CD1c-positive myeloid dendritic cell (primary cell): ENCODE measurements around the gene SFMBT1.
"Not testable (repeated sequence)": the region's sequence is repeated elsewhere in the genome, so short reads cannot be mapped to it uniquely, and the experiment has no call there.

ENCODE experiments used
- DNase-seq: peaks from one replicate; pipeline ENCODE4 v3.0.0-alpha.2; 2016; ENCODE audit errors: extremely low spot score

SFMBT1 gene

DNA sequence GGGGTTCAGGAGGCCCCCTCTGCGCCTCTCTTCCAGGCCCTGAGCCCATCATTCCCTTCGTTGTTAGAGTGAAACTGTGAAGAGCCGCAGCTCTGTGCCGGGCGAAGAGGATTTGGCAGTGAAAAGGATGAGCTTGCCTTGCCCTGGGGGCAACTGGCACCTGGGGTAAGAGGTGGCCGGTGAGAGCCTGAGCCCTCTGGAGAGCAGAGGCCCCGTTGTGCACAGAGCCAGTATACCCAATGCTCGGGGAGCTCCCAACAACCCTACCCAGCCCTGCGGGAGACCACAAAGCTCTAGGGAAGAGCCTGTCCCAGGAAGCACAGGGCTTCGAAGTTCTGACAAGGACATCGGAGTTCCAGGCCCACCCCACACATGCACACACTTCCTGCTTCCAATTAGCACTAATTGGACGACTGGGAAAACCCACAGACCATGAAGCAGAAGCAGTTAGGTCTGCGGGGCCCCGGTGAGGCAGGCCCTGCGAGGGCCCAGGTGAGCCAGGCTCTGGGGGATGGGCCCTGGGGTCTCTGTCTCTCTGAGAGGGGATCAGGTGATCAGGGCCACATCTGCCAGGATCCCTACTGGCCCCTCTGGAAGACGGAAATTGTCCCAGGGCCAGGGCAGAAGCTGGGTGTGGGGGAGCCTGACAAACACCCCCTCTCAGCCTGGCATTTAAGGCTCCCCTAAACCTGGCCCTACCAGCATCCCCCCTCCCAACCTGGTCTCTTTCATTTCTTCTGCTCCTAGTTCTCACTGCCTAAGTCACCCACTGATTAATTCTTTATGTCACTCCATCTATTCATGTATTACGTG lies 27.9 kb upstream of the SFMBT1 start:
- no peak for DNase-seq

DNA sequence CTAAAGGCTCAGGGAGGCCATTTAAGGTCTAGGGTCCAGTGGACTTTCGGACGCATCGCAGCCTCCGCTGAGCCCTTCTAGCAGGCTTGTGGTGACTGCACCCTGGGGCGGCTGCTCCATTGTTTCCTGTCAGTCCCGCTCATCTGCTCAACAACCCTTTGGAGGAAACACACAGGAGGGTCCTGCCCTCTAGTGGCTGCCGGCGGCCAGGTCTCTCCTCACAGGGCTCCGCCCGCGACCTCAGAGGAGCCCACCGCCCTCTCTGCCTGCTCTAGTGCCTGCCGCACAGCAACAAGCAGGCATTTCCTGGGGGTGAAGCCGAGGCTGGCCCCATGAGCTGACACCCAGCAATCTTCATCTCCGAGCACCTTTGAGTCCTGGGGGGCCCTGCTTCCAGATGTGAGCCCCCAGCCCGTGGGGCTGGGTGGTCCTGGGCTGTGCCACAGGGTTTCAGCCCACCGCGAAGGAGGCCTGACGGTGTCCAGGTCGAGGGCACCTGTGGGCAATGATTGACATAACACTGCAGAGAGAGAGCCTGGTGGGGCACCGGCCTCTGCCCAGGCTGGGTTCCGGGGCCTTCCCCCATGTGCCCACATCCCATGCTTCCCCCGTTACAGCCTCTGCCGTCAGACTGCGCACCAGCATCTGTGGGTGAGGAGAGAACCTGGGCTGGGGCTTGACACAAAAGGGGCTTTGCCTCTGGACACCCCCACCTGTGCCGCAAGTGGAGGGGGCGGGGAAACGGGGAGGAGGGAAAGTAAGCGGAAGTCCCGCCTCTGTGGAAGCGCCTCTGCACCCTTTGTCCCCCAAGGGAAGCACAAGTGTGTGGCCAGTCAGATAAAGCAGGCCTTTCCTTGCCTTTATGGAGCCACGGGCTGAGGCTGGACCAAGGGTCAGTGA lies 27.0 kb upstream of the SFMBT1 start:
- peak; percentile 82 for DNase-seq

DNA sequence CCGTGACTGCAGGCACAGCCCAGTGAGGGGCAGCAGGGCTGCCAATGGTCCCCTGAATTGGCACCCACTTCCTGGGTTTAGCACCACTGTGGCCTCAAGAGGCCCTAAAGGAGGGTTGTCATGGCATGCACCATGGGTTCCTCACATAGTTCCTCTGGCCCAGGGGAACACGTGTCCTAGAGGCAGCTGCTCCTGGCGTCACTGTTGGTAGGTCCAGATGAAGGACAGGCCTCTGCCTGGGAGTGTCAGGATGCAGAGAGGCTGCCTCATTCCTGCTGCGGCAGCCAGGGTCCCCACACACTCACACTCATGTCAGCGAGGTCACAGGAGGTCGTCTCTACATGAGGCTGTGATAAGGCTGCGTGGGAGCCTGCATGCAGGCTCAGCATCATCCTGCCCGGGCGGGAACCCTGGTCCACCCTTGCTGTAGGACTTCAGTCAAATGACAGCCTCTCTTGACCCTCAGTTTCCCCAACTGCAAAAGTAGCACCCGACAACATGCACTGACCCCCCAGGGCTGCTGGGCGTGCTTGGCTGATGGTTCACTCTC lies 26.1 kb upstream of the SFMBT1 start:
- no peak for DNase-seq

DNA sequence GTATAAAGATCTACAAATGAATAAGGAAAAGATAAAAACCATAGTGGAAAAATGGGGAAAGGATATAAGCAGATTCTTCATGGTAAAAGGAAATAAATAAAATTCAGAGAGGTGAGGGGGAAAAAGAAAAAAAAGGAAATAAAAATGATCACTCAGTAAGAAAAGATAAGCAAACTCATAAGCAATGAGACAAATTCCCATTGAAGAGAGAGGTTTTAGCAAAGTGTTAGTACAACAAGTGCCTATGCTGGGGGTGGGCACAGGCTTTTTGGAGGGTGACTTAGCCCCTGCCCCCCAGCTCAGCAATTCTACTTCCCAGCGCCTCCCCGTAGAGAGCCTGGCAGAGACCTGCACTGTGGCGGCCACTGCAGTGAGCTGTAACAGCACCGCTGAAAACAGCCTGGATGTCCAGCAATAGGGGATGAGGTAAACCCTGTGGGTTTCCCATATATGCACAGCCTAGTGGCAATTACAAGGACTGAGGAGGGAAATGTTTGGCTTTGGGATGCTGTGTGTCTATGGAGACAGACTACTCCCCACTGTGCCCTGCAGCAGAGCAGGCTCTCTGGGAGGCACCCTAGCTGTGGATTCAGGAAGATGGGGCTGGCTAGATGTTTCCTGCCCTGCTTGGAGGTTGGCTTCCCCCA lies 23.7 kb upstream of the SFMBT1 start:
- no peak for DNase-seq

DNA sequence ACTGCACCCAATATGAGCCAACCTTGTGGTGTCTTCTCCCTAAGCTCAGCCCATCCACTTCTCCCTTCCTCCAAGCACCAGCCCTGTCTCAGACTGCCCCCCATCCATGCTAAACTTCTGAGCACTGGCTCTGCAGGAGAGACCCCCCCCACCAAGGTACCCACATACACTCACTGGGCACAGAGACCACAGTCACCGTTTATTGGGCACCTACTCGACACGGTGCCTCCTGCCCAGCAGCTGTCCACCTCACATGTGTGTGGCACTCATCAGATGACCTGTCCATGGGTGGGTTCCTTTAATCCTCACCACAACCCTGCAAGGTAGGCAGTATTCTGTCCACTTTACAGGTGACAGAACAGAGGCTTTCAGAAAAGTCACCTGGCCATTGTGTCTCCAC lies 22.3 kb upstream of the SFMBT1 start:
- no peak for DNase-seq

DNA sequence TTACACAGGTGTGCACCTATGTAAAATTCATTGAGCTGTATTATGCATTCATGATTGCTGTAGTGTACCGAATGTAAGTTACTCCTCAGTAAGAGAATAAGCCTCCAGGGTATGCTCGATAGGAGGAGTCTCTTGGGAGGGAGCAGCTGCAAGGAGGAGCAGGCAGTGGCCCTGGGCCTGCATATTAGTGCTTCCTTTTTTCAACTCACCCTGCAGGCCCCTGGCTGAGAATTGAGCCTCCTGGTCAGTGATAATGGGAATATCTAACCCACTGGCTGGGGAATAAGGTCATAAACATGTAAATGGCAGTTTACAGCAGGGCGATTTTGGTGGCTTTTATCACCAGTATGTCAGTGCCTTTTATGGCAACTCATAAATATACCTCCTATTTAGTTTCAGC lies 21.7 kb upstream of the SFMBT1 start:
- DNase-seq = no peak

DNA sequence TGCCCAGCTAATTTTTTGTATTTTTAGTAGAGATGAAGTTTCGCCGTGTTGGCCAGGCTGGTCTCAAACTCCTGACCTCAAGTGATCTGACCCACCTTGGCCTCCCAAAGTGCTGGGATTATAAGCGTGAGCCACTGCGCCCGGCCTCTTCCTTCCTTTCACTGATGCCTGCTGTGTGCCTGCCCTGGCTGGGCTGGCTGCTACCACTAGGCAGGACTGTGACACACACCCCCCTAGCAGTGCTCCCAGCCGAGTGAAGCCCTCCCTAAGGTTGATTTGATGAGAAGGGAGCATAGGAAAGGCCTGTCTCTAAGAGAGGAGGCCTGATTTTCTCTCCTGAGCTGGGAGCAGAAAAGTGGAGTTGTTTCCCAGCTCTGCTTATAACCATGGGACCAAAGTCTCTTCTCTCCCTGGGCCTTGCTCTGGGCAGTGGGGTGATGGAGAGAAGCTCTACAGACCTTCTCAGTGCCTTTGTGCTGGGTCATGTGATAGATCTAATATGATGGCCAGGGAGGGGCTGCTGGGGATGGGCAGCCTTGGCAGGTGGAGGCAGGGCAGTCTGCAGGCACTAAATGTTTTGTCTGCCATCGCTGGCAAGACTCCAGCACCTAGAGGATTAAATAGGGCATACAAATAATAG lies 20.1 kb upstream of the SFMBT1 start:
- no peak for DNase-seq

DNA sequence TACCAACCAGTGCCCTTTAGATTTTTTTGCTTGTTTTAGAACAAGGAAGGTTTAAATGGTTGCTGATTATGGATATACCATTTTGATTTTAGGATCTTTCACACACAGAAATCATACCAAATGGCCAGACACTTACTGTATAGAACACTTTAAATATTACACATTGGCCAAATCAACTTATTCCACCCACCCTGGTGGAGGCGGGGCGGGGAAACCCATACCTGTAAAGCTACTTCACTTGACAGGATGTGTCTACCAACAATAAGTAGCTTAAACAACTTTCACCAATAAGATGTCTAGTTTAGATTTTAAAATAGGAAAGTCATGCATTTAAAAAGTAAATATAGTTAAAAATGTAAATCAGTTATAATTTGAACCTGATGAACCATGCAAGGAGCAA lies 17.0 kb upstream of the SFMBT1 start:
- no peak for DNase-seq

DNA sequence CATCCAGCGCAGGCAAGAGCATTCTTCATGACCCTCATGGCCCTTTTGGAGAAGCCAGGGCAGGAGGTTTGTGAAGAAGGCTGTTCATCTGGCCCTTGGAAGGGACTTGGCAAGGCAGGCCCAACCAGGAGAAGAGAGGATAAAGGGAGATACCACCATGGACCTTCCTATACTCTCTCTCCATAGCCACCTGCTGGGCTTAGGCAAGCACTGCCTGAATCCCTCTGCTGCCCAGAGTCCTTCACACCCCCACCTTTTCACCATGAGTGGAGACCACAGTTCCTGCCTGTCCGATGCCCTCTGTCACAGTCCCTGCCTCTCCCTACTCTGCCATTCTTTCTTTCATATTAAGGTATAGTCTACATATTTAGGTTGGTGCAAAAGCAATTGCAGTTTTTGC lies 10.6 kb upstream of the SFMBT1 start:
- DNase-seq = no peak

DNA sequence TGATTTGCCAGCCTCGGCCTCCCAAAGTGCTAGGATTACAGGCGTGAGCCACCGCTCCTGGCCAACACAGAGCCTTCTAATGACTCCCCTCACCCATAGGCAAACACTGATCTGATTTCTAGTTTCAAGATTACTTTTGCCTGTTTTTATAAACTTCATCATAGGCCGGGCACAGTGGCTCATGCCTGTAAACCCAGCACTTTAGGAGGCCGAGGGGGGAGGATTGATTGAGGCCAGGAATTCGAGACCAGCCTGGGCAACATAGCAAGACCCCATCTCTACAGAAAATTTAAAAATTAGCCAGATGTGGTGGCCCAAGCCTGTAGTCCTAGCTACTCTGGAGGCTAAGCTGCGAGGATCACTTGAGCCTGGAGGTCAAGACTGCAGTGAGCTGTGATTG lies 8.4 kb upstream of the SFMBT1 start:
- not testable (repeated sequence) for DNase-seq

DNA sequence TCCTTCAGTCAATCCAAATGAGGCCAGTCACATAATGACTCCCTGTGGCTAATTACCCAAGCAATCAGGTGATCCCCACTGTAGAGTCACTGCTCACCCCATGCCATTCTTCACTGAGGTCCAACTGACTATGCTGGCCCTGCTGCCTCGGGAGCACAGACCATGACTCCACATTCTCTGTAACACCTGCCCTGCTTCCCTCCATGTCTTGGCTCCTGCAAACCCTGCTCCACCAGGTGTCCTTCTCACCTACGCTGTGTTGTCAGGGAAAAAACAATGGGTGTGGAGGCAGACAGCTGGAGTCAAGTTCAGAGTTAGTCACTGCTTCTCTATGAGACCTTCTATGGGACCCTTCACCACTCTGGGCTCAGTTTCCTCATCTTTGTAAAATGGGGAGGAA lies 6.1 kb upstream of the SFMBT1 start:
- DNase-seq = no peak

DNA sequence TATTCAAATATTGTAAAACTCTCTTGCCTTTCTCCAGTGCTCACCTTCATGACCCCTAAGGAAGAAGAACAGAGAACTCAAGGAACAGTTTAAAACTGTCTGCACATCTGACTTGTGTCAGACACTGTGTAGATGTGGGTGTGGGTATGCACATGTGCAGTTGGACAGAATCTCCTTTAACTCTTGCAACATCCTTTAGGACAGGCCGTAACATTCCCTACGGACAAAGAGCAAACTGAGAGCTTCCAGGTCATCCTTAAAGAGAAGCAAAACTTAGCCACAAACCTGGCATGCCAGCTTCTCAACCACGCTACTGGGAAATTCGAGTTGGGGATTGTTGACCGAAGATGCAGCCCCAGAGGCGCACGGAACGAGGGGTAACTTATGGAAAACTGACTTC lies 4.1 kb upstream of the SFMBT1 start:
- DNase-seq = no peak

DNA sequence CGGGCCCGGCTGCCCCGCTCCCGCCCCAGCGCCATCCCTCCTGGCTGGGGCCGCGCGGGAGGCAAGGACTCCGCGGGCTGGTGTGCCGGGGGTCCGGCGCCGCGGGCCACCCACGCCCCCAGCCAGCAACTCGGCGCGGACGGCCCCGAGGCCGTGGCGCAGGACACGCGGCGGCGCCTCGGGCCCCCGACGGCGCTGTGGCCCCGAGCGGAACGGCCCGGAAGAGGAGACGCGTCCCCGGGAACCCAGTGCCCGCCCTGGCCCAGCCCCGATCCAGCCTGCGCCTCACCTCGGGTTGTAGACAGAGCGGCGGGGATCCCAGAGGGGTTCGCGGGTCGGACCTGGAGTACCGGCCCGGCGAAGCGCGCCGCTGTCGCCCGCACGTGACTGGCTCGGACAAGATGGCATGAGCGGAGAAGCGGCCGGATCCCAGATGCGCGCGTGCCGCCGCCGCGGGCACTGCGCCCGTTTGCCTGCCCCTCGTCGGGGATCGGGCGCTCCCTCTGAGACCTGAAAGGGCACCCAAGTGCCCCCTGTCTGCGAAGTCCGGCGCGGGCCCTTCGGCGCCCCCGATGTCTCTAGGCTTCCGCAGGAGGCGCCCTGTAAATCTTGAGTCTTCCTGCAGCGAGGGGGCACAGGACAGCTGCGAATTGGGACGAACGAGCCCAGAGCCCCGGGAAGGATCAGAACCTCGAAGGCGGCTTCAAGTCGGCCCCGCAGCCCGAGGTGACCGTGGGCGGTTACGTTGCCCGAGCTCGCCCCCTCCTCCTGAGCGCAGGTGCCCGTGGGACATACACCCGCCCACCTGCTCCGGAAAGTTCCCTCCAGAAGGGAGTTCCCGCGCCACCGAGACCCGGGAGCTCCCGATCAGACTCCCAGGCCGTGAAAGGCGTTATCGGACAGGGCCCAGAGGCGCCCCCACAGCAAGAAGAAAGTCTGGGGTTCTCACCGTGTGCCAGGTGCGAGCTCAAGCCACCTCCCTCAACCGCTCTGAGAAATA lies 598 bp upstream of the SFMBT1 start:
- peak; percentile 58 for DNase-seq

DNA sequence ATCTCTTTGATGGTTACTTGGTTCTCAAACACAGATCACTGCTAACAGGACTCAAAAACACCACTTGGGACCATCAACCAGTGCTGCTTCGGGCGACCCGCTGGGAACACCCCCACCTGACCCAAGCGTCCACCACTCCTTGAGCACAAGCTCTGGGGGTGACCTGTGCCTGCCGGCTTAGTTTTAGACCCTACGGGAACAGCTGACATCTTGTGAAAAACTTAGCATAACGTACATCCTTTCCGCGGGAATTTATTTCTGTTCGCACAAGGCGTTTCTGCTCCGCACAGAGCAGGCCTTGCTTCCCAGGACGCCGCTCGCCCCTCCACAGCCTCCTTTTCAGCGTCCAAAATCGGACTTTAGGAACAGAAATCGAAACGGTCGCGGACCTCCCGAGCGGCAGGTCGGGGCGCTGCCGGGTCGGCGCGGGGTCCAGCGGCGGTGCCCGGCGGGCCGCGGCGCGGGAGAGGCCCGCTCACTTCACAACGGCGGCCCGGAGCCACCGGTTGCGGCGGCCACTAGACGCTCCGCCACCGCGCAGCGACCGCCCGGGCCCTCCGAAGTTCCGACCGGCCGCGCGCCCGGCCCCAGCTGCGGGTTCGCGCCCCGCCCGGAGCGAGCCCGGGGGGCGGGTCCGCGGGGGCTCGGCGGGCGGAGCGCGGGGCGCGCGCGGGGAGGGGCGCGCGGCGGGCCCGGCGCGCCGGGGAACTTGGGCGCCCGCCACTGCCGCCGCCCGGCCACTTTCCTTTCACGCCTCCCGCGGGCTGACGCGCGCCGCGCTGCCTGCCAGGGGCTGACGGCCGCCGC lies 959 bp downstream of the SFMBT1 start:
- DNase-seq = peak; percentile 70

DNA sequence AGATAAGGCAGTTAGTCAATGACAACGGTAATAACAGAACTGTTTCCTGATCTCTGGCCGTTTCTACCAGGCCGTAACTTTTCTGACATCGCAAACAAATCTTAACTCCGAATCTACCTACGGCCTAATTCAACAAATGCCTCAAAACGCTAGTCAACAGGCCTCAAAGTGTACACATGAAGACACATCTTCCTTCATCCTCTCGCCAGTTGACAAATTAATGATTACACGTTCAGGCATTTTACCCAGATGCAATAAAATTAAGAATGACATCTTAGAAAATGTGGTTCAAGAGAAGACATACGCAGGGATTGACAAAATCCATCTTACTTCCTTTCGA lies 1.5 kb downstream of the SFMBT1 start:
- DNase-seq = no peak

DNA sequence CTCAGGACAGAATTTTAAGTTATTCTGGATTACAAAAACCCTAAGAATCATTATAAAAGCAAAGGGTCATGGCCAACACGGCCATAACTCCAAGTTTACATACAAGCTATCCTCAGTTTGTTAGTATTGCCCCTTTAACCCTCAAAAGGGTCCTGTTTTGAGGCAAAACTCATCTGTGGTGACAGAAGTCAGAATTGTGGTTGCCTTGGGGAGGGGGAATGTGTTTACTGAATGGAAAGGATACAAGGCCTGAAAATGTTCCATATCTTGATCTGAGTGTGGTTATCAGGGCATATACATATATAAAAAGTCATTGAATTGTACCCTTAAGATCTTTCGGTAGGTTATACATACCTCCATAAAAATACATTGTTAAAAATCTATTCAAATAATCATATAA lies 2.1 kb downstream of the SFMBT1 start:
- no peak for DNase-seq

DNA sequence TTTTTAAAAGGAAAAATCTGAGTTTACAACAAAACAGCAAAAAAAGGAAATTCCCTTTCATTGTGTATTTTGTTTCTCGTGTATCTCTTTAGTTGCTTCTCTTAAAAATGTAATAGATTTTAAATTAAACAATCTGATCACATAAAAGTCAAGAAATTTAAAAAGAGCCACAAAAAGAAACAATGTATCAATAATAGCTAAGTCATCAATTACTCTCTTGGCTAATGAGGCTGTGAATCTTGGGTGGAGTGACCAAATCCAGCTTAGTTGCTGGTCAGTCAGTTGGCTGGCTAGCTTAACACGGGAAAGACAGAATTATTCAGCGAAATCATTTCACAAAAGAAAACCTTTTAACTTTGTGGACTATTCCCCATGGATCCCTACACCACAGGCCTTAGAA lies 3.2 kb downstream of the SFMBT1 start:
- no peak for DNase-seq

DNA sequence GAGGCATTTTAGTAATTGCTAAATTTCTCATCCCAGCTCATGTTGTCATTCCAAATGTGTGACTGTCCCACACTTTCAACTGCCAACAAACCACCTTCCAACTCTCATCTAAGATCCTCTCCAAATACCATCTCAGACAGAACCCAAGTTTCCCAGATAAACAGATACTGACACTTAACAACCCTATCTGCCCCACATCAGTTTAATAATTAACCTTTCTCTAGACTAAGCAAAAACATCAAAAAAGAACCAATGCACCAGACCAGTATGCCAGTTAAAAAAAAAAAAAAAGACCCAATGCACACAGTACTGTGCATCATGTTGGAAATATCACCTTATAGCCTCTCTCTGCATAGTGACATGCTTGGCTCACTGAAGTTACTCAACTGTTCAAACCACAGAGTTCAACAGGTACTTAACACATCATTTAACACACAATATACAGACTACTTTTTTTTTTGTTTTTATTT lies 5.5 kb downstream of the SFMBT1 start:
- DNase-seq = no peak

DNA sequence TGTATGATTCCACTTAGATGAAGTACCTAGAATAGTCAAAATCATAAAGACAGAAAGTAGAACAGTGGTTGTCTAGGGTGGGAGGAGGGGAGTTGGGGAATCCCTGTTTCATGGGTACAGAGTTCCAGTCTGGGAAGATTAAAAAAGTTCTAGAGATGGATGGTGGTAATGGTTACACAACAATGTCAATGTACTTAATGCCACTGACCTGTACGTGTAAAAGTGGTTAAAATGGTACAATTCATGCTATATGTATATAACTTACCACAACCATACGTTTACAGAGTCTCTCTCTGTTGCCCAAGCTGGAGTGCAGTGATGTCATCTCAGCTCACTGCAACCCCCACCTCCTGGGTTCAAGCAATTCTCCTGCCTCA lies 6.5 kb downstream of the SFMBT1 start:
- DNase-seq = no peak
